ENCODE results near the gene CDKL2.

Gene CDKL2

GRCh38 chr4:75596061-75596460 is 34.3 kb downstream of the CDKL2 start:
- no peak for TF ChIP-seq CTCF (IDR thresholded peaks at IDR 0.05; ENCODE audit: low read depth, low read length)
- DNase-seq (ENCODE audit: low read depth in 2 of 2) = no peak
- no peak overlapping the region for H3K4me3 ChIP-seq (replicated peaks in 1 of 2; ENCODE audit: low read depth in 2 of 2, low read length in 2 of 2)

GRCh38 chr4:75593393-75593792 is 36.9 kb downstream of the CDKL2 start:
- no peak for TF ChIP-seq CTCF (IDR thresholded peaks at IDR 0.05; ENCODE audit: low read depth, low read length)
- H3K4me3 ChIP-seq (replicated peaks in 1 of 2; ENCODE audit: low read depth in 2 of 2, low read length in 2 of 2) = no peak overlapping the region

GRCh38 chr4:75584067-75584466 is 46.3 kb downstream of the CDKL2 start:
- peak; percentile 3 to 24 for DNase-seq (ENCODE audit: low read depth in 2 of 2)
- no peak overlapping the region for H3K4me3 ChIP-seq (replicated peaks in 1 of 2; ENCODE audit: low read depth in 2 of 2, low read length in 2 of 2)
- no peak for TF ChIP-seq CTCF (IDR thresholded peaks at IDR 0.05; ENCODE audit: low read depth, low read length)

More at GRCh38 chr4:75593393-75593792, 36.9 kb downstream of the CDKL2 start:
- DNase-seq (ENCODE audit: low read depth in 2 of 2) = no peak

GRCh38 chr4:75567725-75568124 is 62.6 kb downstream of the CDKL2 start:
- H3K4me3 ChIP-seq (replicated peaks in 1 of 2; ENCODE audit: low read depth in 2 of 2, low read length in 2 of 2) = no peak overlapping the region
- DNase-seq (ENCODE audit: low read depth in 2 of 2) = no peak
- no peak for TF ChIP-seq CTCF (IDR thresholded peaks at IDR 0.05; ENCODE audit: low read depth, low read length)

GRCh38 chr4:75566911-75567310 is 63.4 kb downstream of the CDKL2 start:
- no peak for DNase-seq (ENCODE audit: low read depth in 2 of 2)
- no peak overlapping the region for H3K4me3 ChIP-seq (replicated peaks in 1 of 2; ENCODE audit: low read depth in 2 of 2, low read length in 2 of 2)
- no peak for TF ChIP-seq CTCF (IDR thresholded peaks at IDR 0.05; ENCODE audit: low read depth, low read length)

- DNase-seq (ENCODE audit: low read depth in 2 of 2) = no peak
- TF ChIP-seq CTCF (IDR thresholded peaks at IDR 0.05; ENCODE audit: low read depth, low read length) = no peak
- no peak overlapping the region for H3K4me3 ChIP-seq (replicated peaks in 1 of 2; ENCODE audit: low read depth in 2 of 2, low read length in 2 of 2)
Observed at GRCh38 chr4:75565481-75565880, 64.8 kb downstream of the CDKL2 start.

GRCh38 chr4:75564023-75564422 is 66.3 kb downstream of the CDKL2 start:
- TF ChIP-seq CTCF (IDR thresholded peaks at IDR 0.05; ENCODE audit: low read depth, low read length) = no peak
- H3K4me3 ChIP-seq (replicated peaks in 1 of 2; ENCODE audit: low read depth in 2 of 2, low read length in 2 of 2) = no peak overlapping the region
- DNase-seq (ENCODE audit: low read depth in 2 of 2) = no peak
